GM18909 (cell line): ENCODE measurements around the gene MAMDC4.
"Not testable (repeated sequence)": the region's sequence is repeated elsewhere in the genome, so short reads cannot be mapped to it uniquely, and the experiment has no call there.

Experiments used
- ATAC-seq: cut with Tn5 transposase; IDR thresholded peaks from one replicate; pipeline ENCODE4 v1.9.1; 2021; ENCODE audit warnings: mild to moderate bottlenecking; ENCODE audit not compliant: unreplicated experiment, poor library complexity

Gene MAMDC4

DNA sequence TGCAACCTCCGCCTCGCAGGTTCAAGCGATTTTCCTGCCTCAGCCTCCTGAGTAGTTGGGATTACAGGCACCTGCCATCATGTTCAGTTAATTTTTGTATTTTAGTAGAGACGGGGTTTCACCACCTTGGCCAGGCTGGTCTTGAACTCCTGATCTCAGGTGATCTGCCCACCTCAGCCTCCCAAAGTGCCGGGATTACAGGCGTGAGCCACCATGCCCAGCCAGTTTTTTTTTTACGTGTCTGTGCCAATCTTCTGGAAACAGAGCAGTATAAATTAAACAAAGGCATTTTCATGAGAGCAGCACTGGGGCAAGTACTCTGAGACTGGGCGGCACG lies 30.8 kb downstream of the MAMDC4 start:
- ATAC-seq = not testable (repeated sequence)

DNA sequence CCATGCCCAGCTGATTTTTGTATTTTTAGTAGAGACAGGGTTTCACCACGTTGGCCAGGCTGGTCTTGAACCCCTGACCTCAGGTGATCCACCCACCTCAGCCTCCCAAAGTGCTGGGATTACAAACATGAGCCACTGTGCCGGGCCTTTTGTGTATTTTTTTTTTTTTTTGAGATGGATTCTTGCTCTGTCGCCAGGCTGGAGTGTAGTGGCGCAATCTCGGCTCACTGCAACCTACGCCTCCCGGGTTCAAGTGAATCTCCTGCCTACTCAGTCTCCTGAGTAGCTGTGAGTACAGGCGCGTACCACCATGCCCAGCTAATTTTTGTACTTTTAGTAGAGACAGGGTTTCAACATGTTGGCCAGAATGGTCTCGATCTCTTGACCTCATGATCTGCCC lies 31.5 kb downstream of the MAMDC4 start:
- not testable (repeated sequence) for ATAC-seq

DNA sequence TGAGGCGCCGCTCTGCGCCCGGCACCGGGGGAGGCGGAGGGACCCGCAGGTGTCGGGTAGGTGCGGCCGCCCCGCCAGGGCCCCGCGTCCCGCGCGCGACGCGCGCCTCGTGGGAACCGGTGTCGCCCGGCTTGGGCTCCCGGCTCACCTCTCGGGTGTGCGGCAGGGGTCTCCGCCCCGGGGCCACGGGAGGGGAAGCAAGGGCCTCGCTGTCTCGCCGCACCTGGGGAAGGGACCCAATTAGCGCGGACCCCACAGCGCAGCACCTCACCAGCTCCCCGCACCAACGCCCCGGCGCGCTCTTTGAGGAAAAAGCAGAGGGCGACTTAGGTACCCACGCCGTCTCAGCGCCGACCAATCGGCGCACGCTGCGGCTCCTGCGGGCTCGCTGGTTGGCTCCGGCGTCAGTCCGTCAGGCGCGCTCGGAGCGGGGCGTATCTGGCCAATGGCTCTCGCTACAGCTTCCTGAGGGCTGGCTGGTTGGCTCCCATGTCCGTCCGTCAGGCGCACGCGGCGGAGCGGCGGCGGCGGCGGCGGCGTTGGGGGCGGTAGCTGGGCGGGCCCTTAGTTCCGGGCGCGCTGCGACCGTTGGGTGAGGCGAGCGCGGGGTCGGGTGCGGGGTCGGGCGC lies 33.9 kb downstream of the MAMDC4 start, which contains the start of gene TRAF2:
Gene TRAF2, plus strand, starts transcription at position 567 of the 629 bp plus-strand sequence. CDS start 12,225 bp downstream, outside the sequence.
- peak; percentile 84 for ATAC-seq

DNA sequence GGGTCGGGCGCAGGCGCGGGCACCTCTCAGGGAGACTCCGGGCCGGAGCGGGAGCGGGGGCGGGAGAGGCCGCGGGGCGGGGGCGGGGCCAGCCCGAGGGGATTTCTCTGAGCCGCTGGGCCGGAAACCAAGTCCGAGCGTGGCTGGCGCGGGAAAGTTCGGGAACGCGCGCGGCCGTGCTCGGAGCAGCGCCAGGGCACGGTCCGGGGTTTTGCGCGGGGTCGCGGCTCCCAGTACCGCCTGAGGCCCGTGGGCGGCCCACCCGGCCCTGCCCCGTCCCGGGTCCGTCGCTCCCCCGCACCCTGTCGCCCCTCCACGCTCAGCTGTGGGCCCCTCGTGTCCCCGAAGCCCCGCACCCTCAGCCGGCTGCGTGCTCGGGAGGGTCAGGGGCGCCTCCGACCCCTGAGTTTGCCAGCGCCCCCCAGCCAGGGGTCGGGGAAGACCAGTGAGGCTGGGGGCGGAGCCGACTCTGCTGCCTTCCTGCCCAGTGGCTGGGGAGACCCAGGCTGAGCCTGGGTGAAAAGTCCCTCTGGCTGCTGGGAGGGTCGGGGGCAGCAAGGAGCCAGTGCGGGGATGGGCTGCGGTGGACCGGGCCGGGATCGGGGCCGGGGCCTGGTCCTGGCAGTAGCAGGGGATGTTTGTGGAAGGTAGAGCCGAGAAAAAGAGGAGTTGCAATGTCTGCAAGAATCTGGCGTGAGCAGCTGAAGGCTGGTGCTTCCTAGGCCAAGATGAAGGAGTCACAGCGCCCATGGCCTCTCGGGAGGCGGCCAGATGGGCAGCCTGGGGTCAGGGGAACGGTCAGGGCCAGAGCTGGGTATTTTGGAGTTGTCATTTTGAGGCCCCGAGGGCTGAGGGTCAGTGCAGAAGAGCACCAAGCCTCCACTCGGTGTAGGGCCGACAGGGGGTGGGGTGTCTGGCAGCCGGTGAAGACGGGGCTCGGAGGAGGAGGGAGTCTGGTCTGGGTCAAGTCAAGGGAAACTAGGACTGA lies 34.8 kb downstream of the MAMDC4 start:
- peak; percentile 29 for ATAC-seq

DNA sequence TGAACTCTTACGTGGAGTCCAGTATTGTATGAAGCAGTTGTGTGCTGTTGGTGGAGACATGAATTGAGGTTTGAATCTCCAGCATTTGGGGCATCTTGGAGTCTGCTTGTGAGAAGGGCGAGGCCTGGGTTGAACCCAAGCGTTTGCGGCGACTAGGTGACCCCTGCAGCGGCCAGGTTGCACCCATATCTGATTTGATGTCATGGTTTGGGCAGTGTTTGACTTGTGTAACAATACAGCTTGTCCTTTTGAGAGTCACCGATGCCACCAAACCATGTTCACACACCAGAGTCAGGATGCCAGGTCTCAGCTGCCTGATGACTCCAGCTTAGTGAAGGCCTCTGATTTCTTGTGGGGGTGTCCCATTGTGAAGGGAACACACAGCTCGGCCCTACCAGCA lies 36.3 kb downstream of the MAMDC4 start:
- ATAC-seq = no peak

DNA sequence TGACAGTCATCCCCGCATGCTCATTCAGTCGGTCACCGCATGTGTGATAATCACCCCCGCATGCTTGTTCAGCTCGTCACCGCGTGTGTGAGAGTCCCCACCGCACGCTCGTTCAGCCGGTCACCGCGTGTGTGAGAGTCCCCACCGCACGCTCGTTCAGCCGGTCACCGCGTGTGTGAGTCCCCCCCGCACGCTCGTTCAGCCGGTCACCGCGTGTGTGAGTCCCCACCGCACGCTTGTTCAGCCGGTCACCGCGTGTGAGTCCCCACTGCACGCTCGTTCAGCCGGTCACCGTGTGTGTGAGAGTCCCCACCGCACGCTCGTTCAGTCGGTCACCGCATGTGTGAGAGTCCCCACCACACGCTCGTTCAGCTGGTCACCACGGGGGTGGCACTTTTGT lies 37.7 kb downstream of the MAMDC4 start:
- ATAC-seq = no peak

DNA sequence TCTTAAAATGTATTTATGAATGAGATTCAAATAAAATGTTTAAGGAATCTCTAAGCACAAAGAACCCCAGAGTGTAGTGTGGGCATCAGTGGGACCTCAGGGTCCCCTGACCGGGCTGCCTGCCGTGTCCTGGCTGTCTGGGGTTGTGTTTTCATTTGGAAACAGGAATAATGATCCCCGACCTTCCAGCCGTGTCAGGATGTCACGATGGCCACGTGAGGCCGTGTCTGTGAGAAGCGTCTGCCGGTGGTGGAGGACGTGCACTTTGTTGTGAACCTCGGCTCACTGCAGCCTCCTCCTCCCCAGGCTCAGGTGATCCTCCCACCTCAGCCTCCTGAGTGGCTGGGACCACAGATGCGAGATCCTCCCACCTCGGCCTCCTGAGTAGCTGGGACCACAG lies 38.5 kb downstream of the MAMDC4 start:
- ATAC-seq = no peak

DNA sequence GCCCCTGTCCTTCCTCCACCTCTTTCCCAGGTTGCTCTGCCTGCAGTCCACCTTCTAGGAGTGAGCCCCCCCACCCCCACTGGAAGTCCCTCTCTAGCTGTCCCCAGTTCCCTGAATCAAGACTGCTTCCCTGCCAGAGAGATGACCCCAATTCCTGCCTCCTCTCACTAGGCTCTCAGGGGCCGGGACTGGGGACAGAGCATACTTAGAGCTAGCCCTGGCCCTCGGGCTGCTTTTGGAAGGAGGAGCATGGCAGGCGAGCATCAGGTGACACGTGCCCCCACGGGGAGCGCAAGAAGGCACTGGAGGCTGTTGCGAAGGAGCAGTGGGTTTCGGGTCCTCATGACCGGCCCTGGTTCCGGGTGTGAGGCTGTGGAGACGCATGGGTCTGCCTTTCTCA lies 43.9 kb downstream of the MAMDC4 start:
- ATAC-seq = no peak

DNA sequence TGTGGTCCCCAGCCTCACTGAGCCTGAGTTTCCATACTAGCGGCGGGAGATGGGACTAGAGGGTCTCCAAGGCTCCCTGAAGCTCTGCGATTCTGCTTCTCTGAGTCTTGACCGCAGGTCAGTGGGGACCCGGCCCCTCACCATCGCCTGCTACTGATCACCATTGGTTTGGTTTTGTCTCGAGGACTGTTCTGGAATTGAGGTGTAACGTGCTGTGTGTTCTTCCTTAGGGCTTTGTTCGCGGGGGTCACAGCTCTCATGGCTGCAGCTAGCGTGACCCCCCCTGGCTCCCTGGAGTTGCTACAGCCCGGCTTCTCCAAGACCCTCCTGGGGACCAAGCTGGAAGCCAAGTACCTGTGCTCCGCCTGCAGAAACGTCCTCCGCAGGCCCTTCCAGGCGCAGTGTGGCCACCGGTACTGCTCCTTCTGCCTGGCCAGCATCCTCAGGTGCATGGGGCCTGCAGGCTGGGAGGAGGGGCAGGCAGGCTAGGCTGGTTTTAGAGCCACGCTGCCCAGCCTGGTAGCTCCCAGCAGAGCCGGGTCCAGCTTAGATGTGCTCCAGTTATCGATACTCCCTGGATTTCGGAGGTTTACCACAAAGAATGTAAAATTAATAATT lies 46.4 kb downstream of the MAMDC4 start:
- no peak for ATAC-seq

DNA sequence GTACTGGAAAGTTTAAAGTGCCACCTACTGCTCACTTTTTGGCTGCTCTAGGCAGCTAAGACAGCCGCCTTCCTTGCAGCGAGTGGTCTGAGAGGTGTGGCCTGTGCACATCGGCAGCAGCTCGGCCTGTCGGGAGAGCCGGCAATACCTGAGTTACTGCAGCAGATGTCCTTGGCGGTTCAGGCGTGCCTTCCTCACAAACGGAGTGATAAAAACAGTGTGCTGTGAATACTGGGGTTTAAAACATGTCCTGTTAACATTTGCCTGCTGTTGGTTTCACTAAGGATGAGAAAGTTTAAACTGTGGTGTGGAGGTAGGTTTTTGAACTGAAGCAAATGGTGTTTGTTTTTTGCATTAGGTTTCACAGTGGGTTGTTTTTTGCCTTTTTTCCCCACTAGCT lies 47.0 kb downstream of the MAMDC4 start:
- no peak for ATAC-seq

DNA sequence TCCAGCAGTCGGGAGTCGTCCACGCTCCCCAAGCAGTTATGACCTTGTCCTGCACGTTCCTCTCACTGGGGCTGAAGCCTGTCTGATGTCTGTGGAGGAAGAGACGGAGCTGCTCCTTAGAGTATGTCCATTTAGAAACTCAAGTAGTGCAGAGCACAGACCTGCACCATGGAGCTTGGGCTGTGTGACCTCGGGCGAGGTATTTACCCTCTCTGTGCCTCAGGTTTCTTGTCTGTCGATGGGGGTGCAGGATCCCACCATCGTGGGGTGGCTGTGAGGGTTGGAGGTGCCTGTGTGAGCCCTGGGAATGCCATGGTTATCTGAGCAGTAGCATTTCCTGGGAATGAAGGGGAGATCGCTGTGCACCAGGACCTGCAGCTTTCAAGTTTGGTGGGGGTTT lies 48.4 kb downstream of the MAMDC4 start:
- no peak for ATAC-seq

DNA sequence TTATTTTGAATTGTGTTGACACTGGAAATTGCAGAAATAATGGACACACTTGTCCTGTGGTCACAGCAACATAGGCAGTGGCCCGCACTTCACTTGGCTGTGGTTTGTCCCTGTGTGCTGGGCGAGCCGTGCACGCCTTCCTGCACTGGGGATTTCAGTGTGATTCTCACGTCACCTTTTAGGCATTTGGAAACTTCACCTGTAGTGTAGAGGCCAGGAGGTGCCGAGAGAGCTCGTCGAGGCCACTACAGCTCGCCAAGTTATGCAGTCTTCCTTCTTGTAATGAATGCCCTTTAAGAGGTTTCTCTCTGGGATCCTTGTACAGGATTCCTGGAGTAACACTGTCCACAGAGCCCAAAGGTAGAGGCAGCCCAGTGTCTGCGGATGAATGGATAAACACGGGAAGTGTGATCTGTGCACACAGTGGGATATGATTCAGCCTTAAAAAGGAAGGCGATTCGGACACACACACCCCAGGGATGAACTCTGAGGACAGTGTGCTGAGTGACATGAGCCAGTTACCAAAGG lies 48.9 kb downstream of the MAMDC4 start:
- ATAC-seq = no peak

DNA sequence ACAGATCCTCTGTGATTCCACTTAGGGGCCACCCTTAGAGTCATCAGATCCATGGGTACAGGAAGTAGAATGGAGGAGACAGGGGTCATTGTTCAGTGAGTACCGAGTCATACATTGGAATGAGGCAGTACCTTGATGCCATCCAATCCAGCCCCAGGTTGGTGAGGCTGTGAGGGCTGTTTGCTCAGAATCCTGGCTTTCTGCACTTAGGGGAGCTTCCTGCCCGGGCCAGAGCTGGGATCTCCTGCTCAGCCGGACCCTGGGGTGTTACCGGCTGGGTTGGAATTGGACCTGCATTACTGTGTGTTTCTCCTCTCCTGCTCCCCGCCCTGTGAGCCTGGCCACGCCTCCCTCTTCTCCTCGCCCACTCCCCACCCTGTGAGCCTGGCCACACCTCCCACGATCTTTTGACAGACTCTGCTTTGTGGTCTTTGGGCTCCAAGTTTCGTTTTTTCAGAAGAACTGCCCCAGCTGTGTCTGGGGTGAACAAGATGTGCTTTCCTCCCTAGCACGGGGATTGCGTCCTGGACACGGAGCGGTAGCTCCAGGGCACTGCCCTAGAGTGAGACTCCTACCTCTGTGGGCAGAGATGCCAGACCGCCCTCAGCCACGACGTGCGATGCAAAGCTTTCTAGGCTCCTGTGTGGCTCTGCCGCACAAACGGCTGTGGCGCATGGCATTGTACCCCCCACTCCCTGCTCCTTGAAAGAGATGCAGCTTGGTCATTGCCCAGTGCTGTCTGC lies 49.5 kb downstream of the MAMDC4 start:
- peak; percentile 42 for ATAC-seq

DNA sequence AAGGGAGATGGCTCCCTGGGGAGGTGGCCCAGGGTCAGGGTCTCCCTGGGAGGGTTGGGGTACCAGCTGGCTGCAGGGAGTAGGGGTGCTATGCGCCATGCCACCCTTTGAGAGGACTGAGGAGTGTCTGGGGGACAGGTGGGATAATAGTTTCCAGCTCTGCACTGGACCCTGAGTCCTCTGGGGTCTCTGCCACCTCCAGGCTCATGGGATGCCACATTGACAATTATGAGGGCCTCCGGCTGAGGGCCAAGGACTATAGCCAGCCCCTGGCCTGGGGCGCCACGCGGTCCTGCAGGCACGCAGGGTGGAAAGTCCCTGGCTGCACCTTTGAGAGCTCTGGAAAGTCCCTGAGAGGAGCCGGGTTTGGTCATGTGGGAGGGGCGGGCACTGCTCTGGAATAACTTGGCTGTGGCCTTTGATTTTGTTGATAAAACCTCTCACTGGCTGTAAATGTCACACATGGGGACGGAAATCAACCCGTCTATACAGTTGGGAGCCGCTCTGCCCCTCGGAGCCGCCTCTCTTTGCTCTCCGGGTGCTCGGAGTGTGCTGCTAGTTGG lies 50.2 kb downstream of the MAMDC4 start:
- peak; percentile 69 for ATAC-seq

DNA sequence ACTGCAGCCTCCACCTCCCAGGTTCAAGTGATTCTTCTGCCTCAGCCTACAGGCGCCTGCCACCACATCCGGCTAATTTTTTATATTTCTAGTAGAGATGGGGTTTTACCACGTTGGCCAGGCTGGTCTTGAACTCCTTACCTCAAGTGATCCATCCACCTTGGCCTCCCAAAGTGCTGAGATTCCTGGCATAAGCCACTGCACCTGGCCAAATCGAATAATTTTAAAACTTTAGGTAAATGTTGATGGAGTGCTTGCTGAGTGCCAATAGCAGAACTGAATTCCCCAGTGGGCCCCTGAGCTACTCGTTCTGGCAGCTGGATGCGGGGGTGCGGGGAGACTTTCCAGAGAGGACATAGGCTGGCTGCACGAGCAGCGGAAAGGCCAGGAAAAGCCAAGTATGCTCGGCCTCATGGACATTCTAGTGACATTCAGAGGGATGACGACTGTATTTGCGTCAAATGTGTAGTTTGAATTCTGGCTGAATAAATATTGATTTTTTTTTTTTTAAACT lies 51.0 kb downstream of the MAMDC4 start:
- ATAC-seq = no peak

DNA sequence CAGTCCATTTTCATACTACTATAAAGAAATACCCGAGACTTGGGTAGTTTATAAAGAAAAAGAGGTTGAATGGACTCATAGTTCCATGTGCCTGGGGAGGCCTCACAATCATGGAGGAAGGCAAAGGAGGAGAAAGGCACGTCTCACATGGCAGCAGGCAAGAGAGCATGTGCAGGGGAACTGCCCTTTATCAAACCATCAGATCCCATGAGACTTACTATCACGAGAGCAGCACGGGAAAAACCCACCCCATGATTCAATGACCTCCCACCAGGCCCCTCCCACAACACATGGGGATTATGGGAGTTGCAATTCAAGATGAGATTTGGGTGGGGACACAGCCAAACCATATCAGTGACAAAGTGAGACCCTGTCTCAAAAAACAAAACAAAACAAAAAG lies 54.1 kb downstream of the MAMDC4 start:
- ATAC-seq = no peak

DNA sequence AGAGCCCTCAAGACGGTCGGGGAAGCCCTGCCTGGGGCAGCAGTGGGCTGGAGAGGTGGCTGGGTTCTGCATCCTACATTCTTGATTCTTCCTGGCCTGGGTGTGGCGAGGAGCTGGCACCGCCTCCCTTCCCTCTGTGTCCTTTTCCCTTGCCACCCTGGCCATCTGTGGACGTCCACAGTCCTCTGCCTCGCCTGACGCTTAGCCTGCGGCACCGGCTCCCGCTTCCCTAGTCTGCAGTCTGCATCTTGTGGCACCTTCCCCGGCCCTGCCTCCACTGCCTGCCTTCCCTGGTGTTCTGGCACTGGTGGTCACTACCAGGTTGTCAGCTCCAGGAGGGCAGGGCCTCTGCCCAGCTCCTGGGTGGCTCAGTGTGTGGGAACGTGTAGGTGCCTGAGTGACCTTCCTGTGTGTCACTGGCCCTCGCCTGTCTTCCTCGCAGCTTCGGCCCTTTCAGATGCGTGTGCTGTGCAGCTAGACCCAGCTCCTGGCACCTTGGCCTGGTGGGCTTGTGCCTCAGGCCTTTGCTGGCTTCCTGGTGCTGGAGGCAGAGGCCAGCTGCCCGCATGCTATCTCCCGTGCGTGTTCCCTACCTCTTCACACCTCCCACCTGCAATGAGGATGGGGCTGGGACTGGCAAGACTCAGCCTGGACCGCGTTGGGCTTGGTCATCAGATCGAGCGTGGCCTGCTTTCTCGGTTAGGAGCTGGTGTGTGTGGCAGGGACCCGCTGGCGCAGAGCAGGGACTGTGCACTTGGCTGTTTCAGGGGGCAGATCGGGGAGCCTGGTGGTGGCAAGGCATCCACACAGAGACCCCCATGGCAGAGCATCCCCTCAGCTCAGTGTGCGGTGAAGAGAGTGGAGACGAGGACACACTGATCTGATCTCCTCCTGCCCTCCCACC lies 55.1 kb downstream of the MAMDC4 start:
- no peak for ATAC-seq
